SK-N-MC (cell line): ENCODE measurements around the gene ASB16.

Source experiments
- EZH2 ChIP-seq: fragments of 200-600 bp; sonication (generic); IDR thresholded peaks from one replicate; pipeline ENCODE4 v1.6.1; 2017; ENCODE audit warnings: antibody characterized with exemption
- POLR2AphosphoS5 ChIP-seq: IDR thresholded peaks from 2 replicates; pipeline ENCODE4 v1.6.1; 2012; ENCODE audit warnings: mild to moderate bottlenecking, low read depth, low read length, borderline replicate concordance

DNA sequence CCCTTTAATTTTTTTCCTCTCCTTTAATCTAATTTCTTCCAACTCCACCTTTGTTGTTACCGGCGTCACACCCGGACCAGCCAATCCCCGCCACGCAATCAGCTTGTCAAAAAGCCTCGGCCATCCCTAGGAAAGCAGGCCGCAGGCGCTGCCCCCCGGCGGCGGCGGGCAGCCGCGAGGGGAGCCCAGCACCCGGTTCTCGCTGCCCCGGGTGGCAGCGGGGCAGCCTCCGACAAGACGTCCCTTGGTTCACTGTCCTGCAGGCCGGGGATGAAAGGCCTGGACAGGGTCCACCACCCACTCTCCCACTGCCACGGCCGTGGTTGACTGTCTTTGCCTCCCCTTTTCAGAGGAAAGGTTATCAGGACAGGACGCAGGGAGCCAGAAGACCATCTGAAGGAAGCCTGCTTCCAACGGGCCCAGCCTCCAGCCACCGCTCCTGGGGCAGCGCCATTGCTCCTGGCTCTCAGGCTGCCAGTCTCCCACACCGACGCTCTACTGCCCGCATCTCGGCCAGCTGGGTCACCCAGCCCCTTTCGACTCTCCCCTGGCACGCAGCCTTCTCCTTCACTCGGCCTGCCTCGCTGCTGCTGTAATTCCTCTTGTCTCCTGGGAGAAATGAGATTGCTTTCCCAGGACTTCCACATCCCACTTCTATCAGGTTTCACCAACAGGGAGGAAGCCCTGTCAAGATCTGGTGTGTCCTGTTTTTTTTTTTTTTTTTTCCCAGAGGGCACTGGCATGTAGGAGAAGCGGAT, 51.8 kb downstream of the ASB16 start:
- TF ChIP-seq EZH2 (no peak), POLR2AphosphoS5 (no peak)
